K562 (cell line): ENCODE results near the gene JPH2. TPM values are rescaled to one million over a fixed set of nuclear protein-coding genes. Genes with fewer than 3 reads are reported as not detected.

Source experiments
- ATAC-seq: fragments of 200-7000 bp; cut with Tn5 transposase; 3 replicates; pipeline ENCODE4 v1.9.1; 2020; ENCODE audit warnings: moderate library complexity
- BruUV-seq: library from RNA; stranded (reverse); fragments of 400-500 nt; replicated peaks from 2 replicates; lab custom pipeline; 2021; lab: Mats Ljungman, UMichigan
- CTCF ChIA-PET: fragments of 300-600 bp; formaldehyde crosslinking; extraction: SDS; loops from one replicate; lab custom pipeline; 2021; ENCODE audit warnings: low intra/inter-chr PET ratio; lab: Yijun Ruan, JAX
- POLR2A ChIA-PET: fragments of 300-600, 350-650 bp; sonication (Branson Sonifier 250); formaldehyde crosslinking; extraction: SDS; loops from one replicate; lab custom pipeline; 2021; ENCODE audit warnings: antibody characterized with exemption, inconsistent platforms; lab: Yijun Ruan, JAX
- DNase-seq, 4 experiments: peaks; one replicate each; pipeline versions ENCODE4 v3.0.0 to v3.0.0-alpha.2; 2011 to 2018; ENCODE audit warnings: low spot score in 3 of 4, mixed read lengths in 3 of 4; ENCODE audit errors: extremely low read depth in 1 of 4
- FAIRE-seq: peaks from 2 replicates; lab custom pipeline; 2011; peaks lifted over from hg19 to GRCh38; lab: Jason Lieb, UNC
- H2AFZ ChIP-seq: 2 replicates; pipeline ENCODE4 v1.6.0; 2011; ENCODE audit warnings: low read depth, low read length, control low read depth, inconsistent platforms
- H3K27ac ChIP-seq: fragments of 200-600 bp; 3 replicates; pipeline ENCODE4 v1.8.0; 2011; ENCODE audit warnings: low read depth, mild to moderate bottlenecking, control low read depth, inconsistent platforms, low read length, moderate library complexity, mixed read lengths; ENCODE audit errors: extremely low read depth
- H3K27me3 ChIP-seq, 2 experiments: fragments of 300-600 bp in 1 of 2; 2 replicates in 1 of 2; 3 replicates in 1 of 2; pipeline versions ENCODE4 v1.6.0 to v1.8.0; 2011; ENCODE audit warnings: inconsistent platforms in 2 of 2, low read length in 2 of 2, mild to moderate bottlenecking in 1 of 2, mixed read lengths in 1 of 2, moderate library complexity in 1 of 2; ENCODE audit not compliant: control insufficient read depth in 2 of 2, insufficient read depth in 2 of 2
- H3K36me3 ChIP-seq: fragments of 300-600 bp; 3 replicates; pipeline ENCODE4 v1.8.0; 2011; ENCODE audit warnings: mild to moderate bottlenecking, low read length, inconsistent platforms; ENCODE audit not compliant: control insufficient read depth, insufficient read depth
- H3K4me1 ChIP-seq, 2 experiments: fragments of 200-600 bp in 1 of 2; replicated peaks in 1 of 2; 2 replicates in 1 of 2; 3 replicates in 1 of 2; pipeline versions ENCODE4 v1.5.1 to v1.8.0; 2011; ENCODE audit warnings: inconsistent platforms in 2 of 2, low read length in 2 of 2, mild to moderate bottlenecking in 1 of 2, mixed read lengths in 1 of 2, moderate library complexity in 1 of 2; ENCODE audit not compliant: control insufficient read depth in 2 of 2, insufficient read depth in 2 of 2
- H3K4me2 ChIP-seq: 2 replicates; pipeline ENCODE4 v1.6.1; 2011; ENCODE audit warnings: low read length, control low read depth, inconsistent platforms, mixed read lengths; ENCODE audit not compliant: insufficient read depth
- H3K4me3 ChIP-seq: fragments of 200-600 bp; sonication (generic), shearing (Covaris generic); 2 replicates; pipeline ENCODE4 v1.5.1; 2016; ENCODE audit warnings: control low read depth, inconsistent platforms
- H3K79me2 ChIP-seq: fragments of 200-600 bp; 3 replicates; pipeline ENCODE4 v1.8.0; 2011; ENCODE audit warnings: low read length, inconsistent platforms; ENCODE audit not compliant: control insufficient read depth, insufficient read depth
- H3K9ac ChIP-seq, 2 experiments: 2 replicates each; pipeline versions ENCODE4 v1.6.0 to v1.6.1; 2011; ENCODE audit warnings: low read depth in 2 of 2, low read length in 2 of 2, control low read depth in 1 of 2, inconsistent platforms in 1 of 2, mild to moderate bottlenecking in 1 of 2, mixed read lengths in 1 of 2; ENCODE audit not compliant: insufficient read depth in 1 of 2
- H3K9me1 ChIP-seq: one replicate; pipeline ENCODE4 v1.6.0; 2011; ENCODE audit warnings: inconsistent platforms, mild to moderate bottlenecking, low read length, moderate library complexity; ENCODE audit not compliant: control insufficient read depth, insufficient read depth
- H3K9me3 ChIP-seq: replicated peaks from 2 replicates; pipeline ENCODE4 v1.5.1; 2011; ENCODE audit warnings: low read depth, low read length, inconsistent platforms; ENCODE audit not compliant: control insufficient read depth, insufficient read depth
- H4K20me1 ChIP-seq: replicated peaks from 2 replicates; pipeline ENCODE4 v1.6.1; 2011; ENCODE audit warnings: low read length, inconsistent platforms, mixed read lengths; ENCODE audit not compliant: control insufficient read depth, insufficient read depth
- ARID4B ChIP-seq: sonication (generic); formaldehyde crosslinking; IDR thresholded peaks from 2 replicates; pipeline ENCODE4 v1.8.0; 2022; ENCODE audit warnings: mild to moderate bottlenecking, missing genetic modification reagents
- E2F5 ChIP-seq: sonication (generic); formaldehyde crosslinking; IDR thresholded peaks from 2 replicates; pipeline ENCODE4 v1.8.0; 2022; ENCODE audit warnings: mild to moderate bottlenecking, missing genetic modification reagents
- MIER1 ChIP-seq: fragments of 450-650 bp; IDR thresholded peaks from 2 replicates; pipeline ENCODE4 v1.6.1; 2016; ENCODE audit warnings: antibody characterized with exemption, mild to moderate bottlenecking, low read depth
- SRSF9 ChIP-seq: fragments of 200-400 bp; formaldehyde crosslinking; IDR thresholded peaks from 2 replicates; pipeline ENCODE4 v1.6.1; 2017; ENCODE audit warnings: low read depth, low read length, borderline replicate concordance
- STAT5A ChIP-seq: IDR thresholded peaks from 2 replicates; pipeline ENCODE4 v1.6.1; 2012; ENCODE audit warnings: low read length, inconsistent platforms, borderline replicate concordance
- ZSCAN29 ChIP-seq: fragments of 450-650 bp; IDR thresholded peaks from 2 replicates; pipeline ENCODE4 v1.6.1; 2017
- WGBS: fragments of 100-300 bp; shearing (Covaris generic); methylation state at CpG from one replicate; pipeline ENCODE4 v1.1.6; 2016; ENCODE audit warnings: low coverage, mixed read lengths; ENCODE audit not compliant: insufficient coverage; ENCODE audit errors: missing lambda C conversion rate; 5-methylcytosine and 5-hydroxymethylcytosine counted together
- in situ Hi-C: fragments of 300-500 bp; cut with MboI; formaldehyde crosslinking; loops from 4 replicates; pipeline ENCODE4 v1.15.0; 2018; ENCODE audit warnings: inconsistent platforms, mixed read lengths
- intact Hi-C: fragments of 100-400 bp; cut with micrococcal nuclease; formaldehyde crosslinking; loops from 2 replicates; pipeline ENCODE4 v1.14.2; 2022
- polyA plus RNA-seq, 8 experiments: library from polyadenylated mRNA; depleted of rRNA in 4 of 8; stranded (reverse) in 5 of 8; unstranded in 3 of 8; fragments of >200 nt; fragmentation: Nextera tagmentation in 2 of 8; fragmentation: Illumina TruSeq in 1 of 8; extraction: Ambion mirVana in 2 of 8; extraction: Trizol in 1 of 8; gene quantifications; 2 replicates each; pipeline versions ENCODE4 v1.2.1 to v1.2.3, GENCODE V29; 2011 to 2014; ENCODE audit warnings: inconsistent platforms in 1 of 8, missing spikeins in 1 of 8
- total RNA-seq, 7 experiments: library from RNA; depleted of rRNA in 6 of 7; stranded (reverse); fragments of >200 nt in 6 of 7; fragmentation: Illumina TruSeq in 2 of 7; extraction: Trizol in 2 of 7; gene quantifications; 2 replicates each; pipeline versions ENCODE4 v1.2.1 to v1.2.3, GENCODE V29; 2011 to 2021; ENCODE audit warnings: low replicate concordance in 1 of 7
- TF ChIP-seq, protein P1 (sequence below): sonication (generic); formaldehyde crosslinking; IDR thresholded peaks from 2 replicates; pipeline ENCODE4 v1.4.0; 2020; ENCODE audit warnings: mild to moderate bottlenecking, missing genetic modification reagents

Gene JPH2
- total and polyA plus RNA-seq, 9 of the 15 experiments (the other 6 are each of a cell fraction or from before 2014, with no cell fraction given) = not detected

- TF ChIP-seq, protein P1, sequence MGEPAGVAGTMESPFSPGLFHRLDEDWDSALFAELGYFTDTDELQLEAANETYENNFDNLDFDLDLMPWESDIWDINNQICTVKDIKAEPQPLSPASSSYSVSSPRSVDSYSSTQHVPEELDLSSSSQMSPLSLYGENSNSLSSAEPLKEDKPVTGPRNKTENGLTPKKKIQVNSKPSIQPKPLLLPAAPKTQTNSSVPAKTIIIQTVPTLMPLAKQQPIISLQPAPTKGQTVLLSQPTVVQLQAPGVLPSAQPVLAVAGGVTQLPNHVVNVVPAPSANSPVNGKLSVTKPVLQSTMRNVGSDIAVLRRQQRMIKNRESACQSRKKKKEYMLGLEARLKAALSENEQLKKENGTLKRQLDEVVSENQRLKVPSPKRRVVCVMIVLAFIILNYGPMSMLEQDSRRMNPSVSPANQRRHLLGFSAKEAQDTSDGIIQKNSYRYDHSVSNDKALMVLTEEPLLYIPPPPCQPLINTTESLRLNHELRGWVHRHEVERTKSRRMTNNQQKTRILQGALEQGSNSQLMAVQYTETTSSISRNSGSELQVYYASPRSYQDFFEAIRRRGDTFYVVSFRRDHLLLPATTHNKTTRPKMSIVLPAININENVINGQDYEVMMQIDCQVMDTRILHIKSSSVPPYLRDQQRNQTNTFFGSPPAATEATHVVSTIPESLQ = no peak
- no peak for TF ChIP-seq SRSF9
These were observed 114.6 kb downstream of the JPH2 start (continued) for GRCh38 chr20:44072384-44072783.

- H3K36me3 ChIP-seq = no peaks in the 10 kb centered on the region
- no peak overlapping the region for H2AFZ ChIP-seq
- DNase-seq = no peak
- no TSS peak for BruUV-seq
- H3K27me3 ChIP-seq = peaks cover 57 to 91% of the 10 kb centered on the region in 2 experiments
- no peaks in the 10 kb centered on the region for H3K4me1 ChIP-seq
- H4K20me1 ChIP-seq = no peaks in the 10 kb centered on the region; the same call in 1 of the 2 replicates
- no peak overlapping the region for H3K27ac ChIP-seq
- H3K9me3 ChIP-seq = no peaks in the 10 kb centered on the region
- in situ Hi-C loops = no loop called here
- TF ChIP-seq MIER1 (no peak), ZSCAN29 (no peak), ARID4B (CRISPR knock-in tag) (no peak), STAT5A (no peak), E2F5 (CRISPR knock-in tag) (no peak)
- H3K79me2 ChIP-seq = no peaks in the 10 kb centered on the region
- ChIA-PET CTCF (no interaction called here), POLR2A (interaction anchor here (0.5 kb wide), 1 partner anchor 62 kb away, joined by 3 read pairs; no protein-coding TSS in a partner anchor)
- intact Hi-C loops = no loop called here
- ATAC-seq = no peak
- H3K9ac ChIP-seq = no peak overlapping the region
- WGBS = under 1% methylated on average over 10 of the region's 11 CpGs
- no peak overlapping the region for H3K4me3 ChIP-seq
- no peak for FAIRE-seq
- no peak overlapping the region for H3K4me2 ChIP-seq
- peaks cover 3% of the 10 kb centered on the region for H3K9me1 ChIP-seq
These were observed 115.4 kb downstream of the JPH2 start for GRCh38 chr20:44071526-44072111.
